Measurements from ENCODE around the gene RAPGEF1. TPM values are rescaled to one million over a fixed set of nuclear protein-coding genes. Genes with fewer than 3 reads are reported as not detected.

The RAPGEF1 gene
- total RNA-seq, 2 experiments from 2014 or later: 118 to 243 TPM

DNA sequence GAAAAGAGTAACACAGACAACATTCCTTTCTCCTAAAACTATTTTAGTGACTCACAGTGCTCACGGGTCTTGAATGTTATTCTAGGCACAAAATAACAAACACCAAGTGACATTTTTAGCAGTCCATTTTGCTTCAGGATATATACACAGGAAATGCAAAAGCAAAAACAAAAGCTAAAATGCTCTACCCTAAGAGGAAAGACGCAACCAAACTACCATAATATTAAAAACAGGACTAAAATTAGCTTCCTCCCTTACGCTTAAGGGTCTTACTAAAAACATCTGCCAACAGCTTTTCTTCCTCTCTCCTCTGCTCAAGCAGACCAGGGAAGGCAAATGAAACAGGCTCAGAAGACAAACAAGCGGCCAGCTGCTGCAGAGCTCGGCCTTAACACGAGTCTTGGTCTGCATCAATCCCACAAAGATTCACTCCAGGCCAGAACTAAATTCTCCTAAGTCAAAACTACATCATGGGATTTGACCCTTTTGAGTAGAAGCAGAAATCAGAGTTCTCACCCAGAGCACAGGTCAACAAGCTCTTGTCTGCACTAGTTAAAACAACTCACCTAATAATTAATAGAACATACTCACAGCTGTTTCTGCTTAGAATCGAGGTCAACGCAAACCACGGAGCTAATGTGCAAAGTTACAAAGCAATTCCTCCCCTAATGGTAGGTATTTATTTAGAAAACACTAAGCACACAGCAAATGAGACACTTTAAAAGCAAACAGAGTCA is 62.3 kb downstream of the RAPGEF1 start:
- peak overlapping the region; percentile 98 for H3K27ac ChIP-seq (ENCODE audit: low read depth, low read length, poor library complexity, severe bottlenecking)
- TF ChIP-seq EZH2phosphoT487 (IDR thresholded peaks at IDR 0.05; ENCODE audit: borderline replicate concordance, low read depth, low read length): no peak
- TF ChIP-seq, protein P1, sequence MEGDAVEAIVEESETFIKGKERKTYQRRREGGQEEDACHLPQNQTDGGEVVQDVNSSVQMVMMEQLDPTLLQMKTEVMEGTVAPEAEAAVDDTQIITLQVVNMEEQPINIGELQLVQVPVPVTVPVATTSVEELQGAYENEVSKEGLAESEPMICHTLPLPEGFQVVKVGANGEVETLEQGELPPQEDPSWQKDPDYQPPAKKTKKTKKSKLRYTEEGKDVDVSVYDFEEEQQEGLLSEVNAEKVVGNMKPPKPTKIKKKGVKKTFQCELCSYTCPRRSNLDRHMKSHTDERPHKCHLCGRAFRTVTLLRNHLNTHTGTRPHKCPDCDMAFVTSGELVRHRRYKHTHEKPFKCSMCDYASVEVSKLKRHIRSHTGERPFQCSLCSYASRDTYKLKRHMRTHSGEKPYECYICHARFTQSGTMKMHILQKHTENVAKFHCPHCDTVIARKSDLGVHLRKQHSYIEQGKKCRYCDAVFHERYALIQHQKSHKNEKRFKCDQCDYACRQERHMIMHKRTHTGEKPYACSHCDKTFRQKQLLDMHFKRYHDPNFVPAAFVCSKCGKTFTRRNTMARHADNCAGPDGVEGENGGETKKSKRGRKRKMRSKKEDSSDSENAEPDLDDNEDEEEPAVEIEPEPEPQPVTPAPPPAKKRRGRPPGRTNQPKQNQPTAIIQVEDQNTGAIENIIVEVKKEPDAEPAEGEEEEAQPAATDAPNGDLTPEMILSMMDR (conservative IDR thresholded peaks at IDR 0.05; ENCODE audit: low read length): no peak
- BruUV-seq (replicated peaks): no TSS peak
- no peak overlapping the region for H2AFZ ChIP-seq (ENCODE audit: low read length)
- H3K9me3 ChIP-seq (ENCODE audit: low read length): no peaks in the 10 kb centered on the region
- DNase-seq (ENCODE audit: low spot score): peak; percentile 92
- H3K4me3 ChIP-seq (ENCODE audit: low read depth, low read length, poor library complexity, severe bottlenecking): peak overlapping the region; percentile 76
- H3K4me1 ChIP-seq (ENCODE audit: insufficient read depth, low read length, poor library complexity, severe bottlenecking): peaks cover 63% of the 10 kb centered on the region
- H3K9me2 ChIP-seq (ENCODE audit: insufficient read depth, low read length): no peaks in the 10 kb centered on the region
- POLR2A ChIA-PET: interaction anchor here (0.5 to 13.0 kb wide), 21 partner anchors 10 to 705 kb away, joined by 3 to 347 read pairs (median 5); no protein-coding TSS in a partner anchor
- CTCF ChIA-PET (ENCODE audit: unreplicated experiment): interaction anchor here (0.6 to 3.0 kb wide), 9 partner anchors 17 to 74 kb away, joined by 3 to 11 read pairs (median 3); no protein-coding TSS in a partner anchor
- H3K4me2 ChIP-seq (ENCODE audit: low read length): peak overlapping the region; percentile 100
- intact Hi-C loops (cut with micrococcal nuclease; ENCODE audit: unreplicated experiment): loop anchor here (1.0 to 10.0 kb wide), 5 partner anchors 22 to 425 kb away; partner anchors contain the start of genes FAM78A and PRRC2B
- peaks cover 50% of the 10 kb centered on the region for H3K36me3 ChIP-seq (ENCODE audit: insufficient read depth, low read length)
- H4K20me1 ChIP-seq (ENCODE audit: insufficient read depth, low read length): peaks cover 11% of the 10 kb centered on the region; the same call in 1 of the 2 replicates
- peaks cover 96% of the 10 kb centered on the region for H3K79me2 ChIP-seq (ENCODE audit: insufficient read depth, low read depth, low read length)

DNA sequence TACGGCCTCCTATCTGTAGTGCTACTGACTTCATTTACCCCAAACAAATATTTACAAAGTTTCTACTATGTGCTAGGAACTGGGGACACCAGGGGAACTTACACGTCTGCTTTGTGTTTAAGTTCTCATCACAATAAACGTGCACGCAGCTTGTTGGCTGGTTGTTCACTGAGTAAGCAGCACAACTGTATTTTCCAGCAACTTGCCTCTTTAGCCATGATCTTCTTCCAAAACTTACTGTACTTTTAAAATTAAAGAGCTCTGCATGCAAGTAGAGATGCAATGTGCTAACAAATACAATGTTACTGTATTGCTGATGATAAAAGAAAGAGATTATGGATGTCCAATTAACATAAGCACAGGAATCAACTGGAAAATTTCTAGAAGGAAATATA is 62.8 kb downstream of the RAPGEF1 start:
- ChIA-PET POLR2A (interaction anchor here (0.6 to 13.0 kb wide), 15 partner anchors 10 to 705 kb away, joined by 3 to 347 read pairs (median 8); no protein-coding TSS in a partner anchor), CTCF (ENCODE audit: unreplicated experiment) (interaction anchor here (1.0 to 2.6 kb wide), 3 partner anchors 48 to 75 kb away, joined by 3 to 11 read pairs (median 4); no protein-coding TSS in a partner anchor)
- H3K36me3 ChIP-seq (ENCODE audit: insufficient read depth, low read length): peaks cover 56% of the 10 kb centered on the region
- H3K79me2 ChIP-seq (ENCODE audit: insufficient read depth, low read depth, low read length): peaks cover 96% of the 10 kb centered on the region
- peak overlapping the region; percentile 76 for H3K4me3 ChIP-seq (ENCODE audit: low read depth, low read length, poor library complexity, severe bottlenecking)
- H3K4me2 ChIP-seq (ENCODE audit: low read length): peak overlapping the region; percentile 100
- intact Hi-C loops (cut with micrococcal nuclease; ENCODE audit: unreplicated experiment): loop anchor here (1.0 to 10.0 kb wide), 5 partner anchors 22 to 425 kb away; partner anchors contain the start of genes FAM78A and PRRC2B
- peak overlapping the region; percentile 98 for H3K27ac ChIP-seq (ENCODE audit: low read depth, low read length, poor library complexity, severe bottlenecking)
- peaks cover 11% of the 10 kb centered on the region; the same call in 1 of the 2 replicates for H4K20me1 ChIP-seq (ENCODE audit: insufficient read depth, low read length)
- no peaks in the 10 kb centered on the region for H3K9me2 ChIP-seq (ENCODE audit: insufficient read depth, low read length)
- H3K9me3 ChIP-seq (ENCODE audit: low read length): no peaks in the 10 kb centered on the region
- DNase-seq (ENCODE audit: low spot score): no peak
- TSS peak; percentile 89 for BruUV-seq (replicated peaks)
- TF ChIP-seq, protein P1 (conservative IDR thresholded peaks at IDR 0.05; ENCODE audit: low read length): no peak
- no peak for TF ChIP-seq EZH2phosphoT487 (IDR thresholded peaks at IDR 0.05; ENCODE audit: borderline replicate concordance, low read depth, low read length)
- H2AFZ ChIP-seq (ENCODE audit: low read length): no peak overlapping the region
- peaks cover 68% of the 10 kb centered on the region for H3K4me1 ChIP-seq (ENCODE audit: insufficient read depth, low read length, poor library complexity, severe bottlenecking)
